Thoracic aorta (tissue), 2 donors: ENCODE measurements around the gene PIP5KL1. TPM values are rescaled to one million over a fixed set of nuclear protein-coding genes. Genes with fewer than 3 reads are reported as not detected.

Experiments
- ATAC-seq: fragments of 150-250 bp; one replicate; pipeline ENCODE4 v1.8.0; 2017; ENCODE audit warnings: low read depth; ENCODE audit not compliant: insufficient number of reproducible peaks, low FRiP score
- DNase-seq: peaks from one replicate; pipeline ENCODE4 v3.0.0-alpha.2; 2020; ENCODE audit warnings: low spot score
- H3K27ac ChIP-seq, 2 donors: fragments of 200-600 bp; sonication (generic); 1 replicate in 1 of 2; 2 replicates in 1 of 2; pipeline ENCODE4 v1.5.1; 2016; ENCODE audit warnings: mild to moderate bottlenecking in 2 of 2, moderate library complexity in 2 of 2
- H3K27me3 ChIP-seq: fragments of 200-600 bp; sonication (generic); replicated peaks from 2 replicates; pipeline ENCODE4 v1.6.0; 2016; ENCODE audit warnings: mild to moderate bottlenecking; ENCODE audit not compliant: insufficient read depth
- H3K36me3 ChIP-seq: fragments of 200-600 bp; sonication (generic); one replicate; pipeline ENCODE4 v1.5.1; 2016
- H3K4me1 ChIP-seq, 2 donors: fragments of 200-600 bp; sonication (generic); 1 replicate in 1 of 2; 2 replicates in 1 of 2; pipeline versions ENCODE4 v1.5.1 to v1.6.0; 2016; ENCODE audit warnings: low read depth in 2 of 2, mild to moderate bottlenecking in 1 of 2; ENCODE audit not compliant: control insufficient read depth in 1 of 2
- H3K4me3 ChIP-seq: fragments of 200-600 bp; sonication (generic); 2 replicates; pipeline ENCODE4 v1.5.1; 2016; ENCODE audit warnings: mild to moderate bottlenecking
- H3K9me3 ChIP-seq: fragments of 200-600 bp; sonication (generic); 2 replicates; pipeline ENCODE4 v1.5.1; 2016
- CTCF ChIP-seq: fragments of 200-600 bp; sonication (generic); IDR thresholded peaks from one replicate; pipeline ENCODE4 v1.5.1; 2019; ENCODE audit warnings: antibody characterized with exemption
- total RNA-seq, 2 donors: library from RNA; depleted of rRNA; stranded (reverse); fragments of >200 nt; gene quantifications; one replicate each; pipeline versions ENCODE4 v1.1.0 to v1.2.3, GENCODE V29; 2016

The PIP5KL1 gene
- total RNA-seq, 2 donors from 2014 or later: 6.0 to 8.8 TPM

DNA sequence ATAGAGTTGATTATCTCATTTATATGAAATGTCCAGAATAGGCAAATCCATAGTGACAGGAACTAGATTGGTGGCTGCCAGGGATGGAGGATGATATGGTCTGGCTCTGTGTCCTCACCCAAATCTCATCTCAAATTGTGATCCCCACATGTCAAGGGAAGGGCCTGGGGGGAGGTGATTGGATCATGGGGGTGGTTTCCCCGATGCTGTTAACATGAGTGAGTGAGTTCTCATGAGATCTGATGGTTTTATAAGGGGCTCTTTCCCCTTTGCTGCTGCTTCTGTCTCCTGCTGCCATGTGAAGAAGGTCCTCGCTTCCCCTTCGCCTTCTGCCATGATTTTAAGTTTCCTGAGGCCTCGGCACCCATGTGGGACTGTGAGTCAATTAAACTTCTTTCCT, 28.8 kb upstream of the PIP5KL1 start:
- H3K9me3 ChIP-seq: no peaks in the 10 kb centered on the region
- no peak for TF ChIP-seq CTCF
- no peaks in the 10 kb centered on the region for H3K27me3 ChIP-seq
- no peak overlapping the region for H3K4me3 ChIP-seq
- ATAC-seq (no peak), DNase-seq (no peak)
- no peak overlapping the region for H3K27ac ChIP-seq
- no peaks in the 10 kb centered on the region for H3K36me3 ChIP-seq
- peaks cover 21 to 53% of the 10 kb centered on the region in 2 donors for H3K4me1 ChIP-seq

DNA sequence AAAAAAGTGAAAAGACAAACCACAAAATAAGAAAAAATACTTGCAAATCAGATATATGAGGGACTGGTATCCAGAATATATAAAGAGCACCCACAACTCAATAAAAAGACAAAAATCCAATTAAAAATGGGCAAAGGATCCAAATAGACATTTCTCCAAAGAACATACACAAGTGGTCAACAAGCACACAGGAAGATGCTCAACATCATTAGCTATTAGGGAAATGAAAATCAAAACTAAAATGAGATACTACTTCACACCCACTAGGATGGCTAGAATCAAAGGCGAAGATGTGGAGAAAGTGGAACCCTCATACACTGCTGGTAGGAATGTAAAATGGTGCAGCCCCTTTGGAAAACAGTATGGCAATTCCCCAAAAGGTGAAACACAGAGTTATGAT, 28.2 kb upstream of the PIP5KL1 start:
- H3K27ac ChIP-seq: no peak overlapping the region
- DNase-seq: no peak
- no peak for TF ChIP-seq CTCF
- H3K4me1 ChIP-seq: peaks cover 18 to 49% of the 10 kb centered on the region in 2 donors
- no peak for ATAC-seq
- H3K36me3 ChIP-seq: no peaks in the 10 kb centered on the region
- no peaks in the 10 kb centered on the region for H3K9me3 ChIP-seq
- H3K27me3 ChIP-seq: no peaks in the 10 kb centered on the region
- no peak overlapping the region for H3K4me3 ChIP-seq

DNA sequence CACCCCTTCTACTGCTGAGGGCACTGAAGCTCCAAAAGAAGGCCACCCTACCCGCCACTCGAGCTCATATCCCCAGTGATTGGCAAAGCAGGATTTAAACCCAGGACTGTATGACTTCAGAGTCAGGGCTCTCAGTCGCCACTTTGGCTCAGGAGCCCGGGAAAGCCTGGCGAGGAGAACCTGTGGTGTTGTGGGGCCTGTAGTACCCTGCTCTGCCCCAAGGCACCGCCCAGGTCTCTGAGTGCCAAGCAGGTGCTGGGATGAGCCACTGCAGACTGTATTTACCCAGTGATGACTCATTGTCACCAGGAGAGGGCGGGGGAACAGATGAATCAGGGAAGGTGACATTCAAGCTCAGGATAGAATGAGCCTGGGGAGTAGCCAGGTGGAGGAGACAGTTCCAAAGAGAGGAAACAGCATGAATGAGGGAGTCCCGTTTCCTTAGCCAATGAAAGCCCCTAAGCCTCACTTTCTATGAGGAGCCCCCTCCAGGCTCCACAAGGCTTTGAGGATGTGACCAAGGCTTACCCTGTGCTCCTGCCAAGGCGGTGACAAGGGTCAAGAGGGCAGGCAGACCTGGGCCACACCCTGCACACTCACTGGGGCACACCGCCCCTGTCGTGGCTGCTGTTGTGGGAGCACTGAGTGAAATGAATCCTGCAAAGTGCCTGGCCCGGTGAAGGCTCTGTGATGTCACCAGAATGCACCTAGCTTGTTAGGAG, 24.9 kb upstream of the PIP5KL1 start:
- H3K27me3 ChIP-seq: no peaks in the 10 kb centered on the region
- H3K36me3 ChIP-seq: no peaks in the 10 kb centered on the region
- ATAC-seq: no peak
- H3K4me3 ChIP-seq: no peak overlapping the region
- H3K4me1 ChIP-seq: peaks cover 7 to 23% of the 10 kb centered on the region in 2 donors
- no peaks in the 10 kb centered on the region for H3K9me3 ChIP-seq
- no peak overlapping the region for H3K27ac ChIP-seq
- no peak for DNase-seq
- TF ChIP-seq CTCF: no peak

DNA sequence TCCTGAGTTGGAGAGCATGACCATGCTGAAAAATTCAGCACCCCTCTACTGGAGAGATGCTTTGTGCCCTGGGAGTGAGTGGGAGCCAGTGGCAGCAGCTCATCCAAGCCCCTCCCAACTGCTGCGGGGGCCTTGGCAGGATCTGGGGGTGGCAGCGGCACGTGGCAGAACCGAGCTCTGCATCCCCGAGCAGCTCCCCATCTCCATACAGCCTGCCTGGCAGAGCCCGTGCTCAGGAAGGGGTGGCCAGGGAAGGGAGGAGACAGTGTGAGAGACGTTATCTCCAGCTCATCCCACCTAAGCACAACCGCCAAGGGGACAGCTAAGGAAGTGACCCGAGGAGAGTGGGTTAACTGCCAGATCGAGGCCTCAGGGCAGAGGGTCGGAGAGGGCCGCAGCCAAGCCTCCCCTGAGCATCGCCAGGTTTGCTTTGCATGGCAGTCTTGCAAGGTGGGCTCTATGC, 24.3 kb upstream of the PIP5KL1 start:
- Histone ChIP-seq H3K4me3 (no peak overlapping the region), H3K27ac (no peak overlapping the region), H3K4me1 (peaks cover 7 to 17% of the 10 kb centered on the region in 2 donors)

More for the DNA sequence above, 24.3 kb upstream of the PIP5KL1 start:
- DNase-seq: no peak
- Histone ChIP-seq H3K36me3 (no peaks in the 10 kb centered on the region), H3K27me3 (no peaks in the 10 kb centered on the region), H3K9me3 (no peaks in the 10 kb centered on the region)
- TF ChIP-seq CTCF: no peak
- no peak for ATAC-seq
